ENCODE measurements around the gene HOXB2.

The HOXB2 gene

GRCh38 chr17:48569240-48569582, 24.3 kb upstream of the HOXB2 start:
- H3K4me3 ChIP-seq (ENCODE audit: control insufficient read depth, low read depth, low read length), result no peak overlapping the region
- TF ChIP-seq, protein P1, sequence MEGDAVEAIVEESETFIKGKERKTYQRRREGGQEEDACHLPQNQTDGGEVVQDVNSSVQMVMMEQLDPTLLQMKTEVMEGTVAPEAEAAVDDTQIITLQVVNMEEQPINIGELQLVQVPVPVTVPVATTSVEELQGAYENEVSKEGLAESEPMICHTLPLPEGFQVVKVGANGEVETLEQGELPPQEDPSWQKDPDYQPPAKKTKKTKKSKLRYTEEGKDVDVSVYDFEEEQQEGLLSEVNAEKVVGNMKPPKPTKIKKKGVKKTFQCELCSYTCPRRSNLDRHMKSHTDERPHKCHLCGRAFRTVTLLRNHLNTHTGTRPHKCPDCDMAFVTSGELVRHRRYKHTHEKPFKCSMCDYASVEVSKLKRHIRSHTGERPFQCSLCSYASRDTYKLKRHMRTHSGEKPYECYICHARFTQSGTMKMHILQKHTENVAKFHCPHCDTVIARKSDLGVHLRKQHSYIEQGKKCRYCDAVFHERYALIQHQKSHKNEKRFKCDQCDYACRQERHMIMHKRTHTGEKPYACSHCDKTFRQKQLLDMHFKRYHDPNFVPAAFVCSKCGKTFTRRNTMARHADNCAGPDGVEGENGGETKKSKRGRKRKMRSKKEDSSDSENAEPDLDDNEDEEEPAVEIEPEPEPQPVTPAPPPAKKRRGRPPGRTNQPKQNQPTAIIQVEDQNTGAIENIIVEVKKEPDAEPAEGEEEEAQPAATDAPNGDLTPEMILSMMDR (IDR thresholded peaks at IDR 0.05; ENCODE audit: control insufficient read depth, insufficient read depth, low read depth, low read length, missing control alignments), result no peak
- no peak for DNase-seq (ENCODE audit: low read depth)

DNA sequence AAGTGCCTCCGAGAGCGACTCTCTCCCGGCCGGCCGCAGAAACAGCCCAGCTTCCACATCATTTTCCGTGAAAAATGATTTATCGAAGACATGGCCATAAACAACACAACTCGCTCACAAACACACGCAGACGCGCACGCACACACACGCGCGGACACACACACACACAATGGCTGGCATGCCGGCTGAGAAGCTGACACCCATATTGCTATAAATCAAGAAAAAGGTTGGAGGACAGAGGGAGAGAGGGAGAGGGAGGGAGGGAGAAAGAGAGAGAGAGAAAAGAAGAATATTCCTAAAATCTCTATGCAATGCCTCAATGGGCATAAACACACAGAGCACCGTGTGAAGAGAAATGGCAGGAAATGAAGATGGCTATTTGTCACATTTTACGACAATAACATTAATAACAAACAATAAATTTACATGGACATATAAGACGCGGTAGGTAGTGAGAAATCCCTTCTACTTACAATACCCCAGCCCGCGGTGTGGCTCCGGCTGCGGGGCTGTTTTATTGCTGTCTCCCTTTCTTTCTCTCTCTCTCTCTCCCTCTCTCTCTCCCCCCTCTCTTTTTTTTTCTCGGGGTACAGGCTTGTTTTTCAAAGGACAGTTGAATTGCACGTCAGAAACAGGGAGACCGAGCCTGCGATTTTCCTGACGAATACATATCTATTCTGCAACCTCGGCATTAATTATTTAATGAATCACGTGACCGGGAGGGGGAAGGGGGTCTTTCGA, 23.8 kb upstream of the HOXB2 start:
- DNase-seq (ENCODE audit: low read depth), result no peak
- H3K4me3 ChIP-seq (ENCODE audit: control insufficient read depth, low read depth, low read length), result no peak overlapping the region
- TF ChIP-seq, protein P1 (IDR thresholded peaks at IDR 0.05; ENCODE audit: control insufficient read depth, insufficient read depth, low read depth, low read length, missing control alignments), result no peak

DNA sequence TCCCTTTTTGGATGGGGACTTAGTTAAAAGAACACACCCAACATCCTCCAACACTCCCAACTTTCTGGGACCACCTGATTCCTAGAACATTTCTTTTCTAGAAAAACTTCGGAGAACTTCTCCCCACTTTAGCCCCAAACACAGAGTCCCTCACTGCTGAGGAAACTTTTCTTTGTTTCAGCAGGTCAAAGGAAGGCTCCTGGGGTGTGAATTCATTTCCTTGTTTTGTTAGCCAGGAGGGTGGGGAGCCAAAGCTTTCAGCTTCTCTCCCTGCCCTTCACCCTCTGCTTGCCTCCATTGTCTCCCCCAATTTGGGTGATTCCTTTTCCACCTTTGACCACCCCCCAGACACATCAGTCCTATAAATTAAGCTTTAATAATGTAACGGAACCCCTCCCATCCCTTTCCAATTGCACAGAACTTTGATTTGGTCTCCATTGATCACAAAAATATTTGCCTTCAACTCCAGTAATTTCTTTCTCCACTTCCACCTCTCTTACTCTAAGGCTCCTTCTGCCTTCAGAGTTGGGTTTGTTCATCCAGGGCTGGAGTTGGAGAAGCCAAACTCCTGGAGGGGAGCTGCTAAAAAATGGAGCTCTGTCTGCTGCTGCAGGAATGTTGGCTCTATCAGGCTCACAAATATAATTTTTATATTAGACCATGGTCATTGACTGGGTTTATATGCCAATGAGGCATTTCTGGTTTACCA, 22.9 kb upstream of the HOXB2 start:
- TF ChIP-seq, protein P1 (IDR thresholded peaks at IDR 0.05; ENCODE audit: control insufficient read depth, insufficient read depth, low read depth, low read length, missing control alignments), result no peak
- no peak for DNase-seq (ENCODE audit: low read depth)
- H3K4me3 ChIP-seq (ENCODE audit: control insufficient read depth, low read depth, low read length), result no peak overlapping the region

GRCh38 chr17:48567209-48567608, 22.3 kb upstream of the HOXB2 start:
- no peak for DNase-seq (ENCODE audit: low read depth)
- TF ChIP-seq, protein P1 (IDR thresholded peaks at IDR 0.05; ENCODE audit: control insufficient read depth, insufficient read depth, low read depth, low read length, missing control alignments), result no peak
- no peak overlapping the region for H3K4me3 ChIP-seq (ENCODE audit: control insufficient read depth, low read depth, low read length)

GRCh38 chr17:48566717-48567116, 21.8 kb upstream of the HOXB2 start:
- no peak for DNase-seq (ENCODE audit: low read depth)
- TF ChIP-seq, protein P1 (IDR thresholded peaks at IDR 0.05; ENCODE audit: control insufficient read depth, insufficient read depth, low read depth, low read length, missing control alignments), result no peak
- H3K4me3 ChIP-seq (ENCODE audit: control insufficient read depth, low read depth, low read length), result no peak overlapping the region

DNA sequence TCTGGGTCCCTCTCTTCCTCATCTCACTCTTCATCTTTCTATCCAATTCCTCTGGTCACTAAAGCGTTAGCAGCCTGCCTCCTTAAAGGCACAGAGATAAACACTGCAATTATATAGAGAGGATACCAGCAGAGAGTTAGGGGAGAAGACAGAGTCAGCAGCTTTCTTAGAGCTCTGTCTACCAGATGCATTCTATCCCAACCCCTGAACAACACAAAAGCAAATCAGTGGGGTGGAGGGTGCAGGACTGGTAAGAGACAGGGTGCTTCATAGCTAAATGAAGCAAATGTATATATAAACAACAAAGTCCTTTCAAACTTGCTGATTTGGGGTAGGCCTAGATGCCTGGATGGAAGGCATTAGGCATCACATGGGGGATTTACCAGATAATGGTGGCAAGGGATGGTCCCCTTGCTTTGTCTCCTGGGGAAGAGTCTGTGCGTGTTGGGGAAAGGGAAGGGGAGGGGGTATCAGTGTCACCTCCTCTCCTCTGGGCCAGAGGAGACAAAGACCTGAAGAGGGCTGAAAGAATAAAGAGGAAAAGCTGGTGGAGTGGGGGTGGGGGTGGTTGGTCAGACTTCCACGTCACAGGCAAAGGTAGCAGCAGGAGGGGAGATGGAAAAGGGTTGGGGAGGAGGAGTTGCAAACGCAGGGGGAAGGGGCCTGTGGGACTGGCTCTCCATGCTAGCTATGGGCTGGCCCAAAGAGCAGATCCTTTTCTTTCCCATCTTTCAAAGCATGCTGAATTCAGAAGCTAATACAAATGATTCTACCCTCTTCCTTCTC, 21.2 kb upstream of the HOXB2 start:
- no peak for DNase-seq (ENCODE audit: low read depth)
- TF ChIP-seq, protein P1 (IDR thresholded peaks at IDR 0.05; ENCODE audit: control insufficient read depth, insufficient read depth, low read depth, low read length, missing control alignments), result no peak
- H3K4me3 ChIP-seq (ENCODE audit: control insufficient read depth, low read depth, low read length), result no peak overlapping the region
